Tibial nerve (tissue), 4 donors: ENCODE results near the gene CPNE8. TPM values are rescaled to one million over a fixed set of nuclear protein-coding genes. Genes with fewer than 3 reads are reported as not detected.

Experiments
- DNase-seq, 2 donors: peaks; one replicate each; pipeline ENCODE4 v3.0.0-alpha.2; 2019; ENCODE audit warnings: low spot score in 2 of 2
- H3K27ac ChIP-seq, 4 donors: fragments of 200-600 bp; sonication (generic) in 3 of 4; one replicate each; pipeline ENCODE4 v1.5.1; 2017 to 2019; ENCODE audit warnings: mild to moderate bottlenecking in 1 of 4
- H3K27me3 ChIP-seq, 2 donors: fragments of 200-600 bp; sonication (generic) in 1 of 2; one replicate each; pipeline versions ENCODE4 v1.5.1 to v1.6.0; 2017 to 2019
- H3K36me3 ChIP-seq, 3 donors: fragments of 200-600 bp; sonication (generic); one replicate each; pipeline ENCODE4 v1.5.1; 2018 to 2019
- H3K4me1 ChIP-seq, 4 donors: fragments of 200-600 bp; sonication (generic) in 3 of 4; one replicate each; pipeline ENCODE4 v1.5.1; 2017 to 2019
- H3K4me3 ChIP-seq, 4 donors: fragments of 200-600 bp; sonication (generic) in 3 of 4; one replicate each; pipeline ENCODE4 v1.5.1; 2017 to 2019; ENCODE audit warnings: mild to moderate bottlenecking in 1 of 4, moderate library complexity in 1 of 4
- H3K9me3 ChIP-seq, 4 donors: fragments of 200-600 bp; sonication (generic) in 3 of 4; one replicate each; pipeline ENCODE4 v1.5.1; 2017 to 2019
- EP300 ChIP-seq, 2 donors: sonication (generic); formaldehyde crosslinking; IDR thresholded peaks; one replicate each; pipeline ENCODE4 v1.6.1; 2017; ENCODE audit warnings: antibody characterized with exemption in 2 of 2, mild to moderate bottlenecking in 1 of 2
- POLR2A ChIP-seq, 2 donors: fragments of 450-650 bp; IDR thresholded peaks; one replicate each; pipeline ENCODE4 v1.6.1; 2017; ENCODE audit warnings: antibody characterized with exemption in 2 of 2, mild to moderate bottlenecking in 2 of 2, moderate library complexity in 2 of 2
- WGBS, 2 donors: methylation state at CpG; one replicate each; pipeline ENCODE4 v1.1.5; 2018; 5-methylcytosine and 5-hydroxymethylcytosine counted together
- total RNA-seq, 4 donors: library from RNA; depleted of rRNA; stranded (reverse); fragments of >200 nt; gene quantifications; one replicate each; pipeline ENCODE4 v1.1.0, GENCODE V29; 2016
- TF ChIP-seq, protein P1 (sequence below), 5 experiments: fragments of 200-600 bp in 3 of 5; fragments of 450-650 bp in 2 of 5; sonication (generic) in 3 of 5; IDR thresholded peaks; one replicate each; pipeline ENCODE4 v1.5.1; 2016 to 2019; ENCODE audit warnings: antibody characterized with exemption in 5 of 5, mild to moderate bottlenecking in 3 of 5, moderate library complexity in 2 of 5

CPNE8 gene
- total RNA-seq, 4 donors from 2014 or later, result 16.5 to 20.7 (median 20.4) TPM

DNA sequence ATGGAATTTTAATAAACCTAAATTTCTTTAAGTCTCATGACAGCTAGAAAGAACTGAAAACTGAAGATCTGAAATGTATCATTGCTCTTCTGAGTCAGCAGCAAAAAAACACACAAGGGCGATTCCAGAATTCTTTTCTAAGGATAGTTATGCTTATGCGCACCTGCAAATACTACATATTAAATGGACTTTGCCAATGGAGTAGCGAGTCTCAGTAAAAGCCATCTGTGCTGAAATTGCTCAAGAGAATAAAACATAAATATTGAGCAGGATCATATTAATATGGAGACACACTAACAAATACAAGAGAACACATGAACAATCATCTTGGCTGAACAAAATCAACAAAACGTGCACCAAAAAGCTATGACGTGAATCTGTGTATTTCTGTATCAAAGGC is 73.7 kb downstream of the CPNE8 start:
- DNase-seq, result no peak
- Histone ChIP-seq H3K27me3 (no peaks in the 10 kb centered on the region), H3K4me3 (no peak overlapping the region), H3K27ac (no peak overlapping the region), H3K36me3 (peaks cover 0 to 7% (median 0%) of the 10 kb centered on the region in 3 donors), H3K9me3 (no peaks in the 10 kb centered on the region), H3K4me1 (no peaks in the 10 kb centered on the region)
- TF ChIP-seq, protein P1, sequence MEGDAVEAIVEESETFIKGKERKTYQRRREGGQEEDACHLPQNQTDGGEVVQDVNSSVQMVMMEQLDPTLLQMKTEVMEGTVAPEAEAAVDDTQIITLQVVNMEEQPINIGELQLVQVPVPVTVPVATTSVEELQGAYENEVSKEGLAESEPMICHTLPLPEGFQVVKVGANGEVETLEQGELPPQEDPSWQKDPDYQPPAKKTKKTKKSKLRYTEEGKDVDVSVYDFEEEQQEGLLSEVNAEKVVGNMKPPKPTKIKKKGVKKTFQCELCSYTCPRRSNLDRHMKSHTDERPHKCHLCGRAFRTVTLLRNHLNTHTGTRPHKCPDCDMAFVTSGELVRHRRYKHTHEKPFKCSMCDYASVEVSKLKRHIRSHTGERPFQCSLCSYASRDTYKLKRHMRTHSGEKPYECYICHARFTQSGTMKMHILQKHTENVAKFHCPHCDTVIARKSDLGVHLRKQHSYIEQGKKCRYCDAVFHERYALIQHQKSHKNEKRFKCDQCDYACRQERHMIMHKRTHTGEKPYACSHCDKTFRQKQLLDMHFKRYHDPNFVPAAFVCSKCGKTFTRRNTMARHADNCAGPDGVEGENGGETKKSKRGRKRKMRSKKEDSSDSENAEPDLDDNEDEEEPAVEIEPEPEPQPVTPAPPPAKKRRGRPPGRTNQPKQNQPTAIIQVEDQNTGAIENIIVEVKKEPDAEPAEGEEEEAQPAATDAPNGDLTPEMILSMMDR (IDR thresholded peaks at IDR 0.05), result no peak
- TF ChIP-seq POLR2A (IDR thresholded peaks at IDR 0.05), result no peak
- TF ChIP-seq EP300 (IDR thresholded peaks at IDR 0.05), result no peak
- 81 to 83% methylated on average over 5 of the region's 5 CpGs for WGBS, 2 donors

DNA sequence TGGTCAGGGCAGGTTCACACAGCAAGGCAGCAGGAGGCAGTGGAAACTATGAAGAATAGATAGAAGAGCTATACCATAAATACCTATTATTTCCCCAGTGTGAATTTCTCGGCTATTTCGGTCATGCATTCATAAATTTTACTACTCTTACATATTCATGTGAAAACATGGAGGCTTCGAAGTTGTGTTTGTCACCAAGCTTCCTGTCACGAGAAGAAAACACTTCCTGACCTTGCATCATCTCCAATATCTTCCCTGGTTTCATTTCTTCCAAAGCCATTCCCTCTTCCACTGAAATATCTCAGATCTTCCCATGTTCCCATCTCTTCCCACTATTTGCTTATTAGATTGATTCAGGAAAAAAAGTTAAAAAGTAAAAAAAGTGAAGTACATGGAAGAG is 80.4 kb downstream of the CPNE8 start:
- Histone ChIP-seq H3K36me3 (peaks cover 0 to 7% (median 0%) of the 10 kb centered on the region in 3 donors), H3K4me1 (no peaks in the 10 kb centered on the region), H3K9me3 (no peaks in the 10 kb centered on the region), H3K27ac (no peak overlapping the region), H3K4me3 (no peak overlapping the region), H3K27me3 (no peaks in the 10 kb centered on the region)
- WGBS, 2 donors, result 87 to 90% methylated on average over 4 of the region's 4 CpGs
- DNase-seq, result no peak
- TF ChIP-seq, protein P1 (IDR thresholded peaks at IDR 0.05), result no peak
- no peak for TF ChIP-seq POLR2A (IDR thresholded peaks at IDR 0.05)
- TF ChIP-seq EP300 (IDR thresholded peaks at IDR 0.05), result no peak

DNA sequence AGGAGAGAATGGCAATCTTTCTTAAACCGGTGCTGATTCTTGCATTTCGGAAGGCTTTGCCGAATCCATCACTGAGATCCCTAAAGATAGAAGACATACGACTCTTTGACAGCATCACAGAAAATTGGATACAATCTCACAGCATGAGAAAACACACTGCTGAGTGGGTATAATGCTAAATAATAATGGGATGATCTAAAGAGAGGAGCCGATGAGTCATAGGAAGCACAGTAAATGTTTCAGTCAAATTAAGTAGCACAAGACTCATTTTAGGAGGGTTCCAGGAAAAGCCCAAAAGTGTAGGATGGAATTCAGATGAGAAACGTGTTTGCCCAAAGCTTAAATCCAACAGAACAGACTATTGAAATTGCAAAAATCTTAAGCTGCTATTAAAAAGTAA is 81.7 kb downstream of the CPNE8 start:
- no peak for DNase-seq
- TF ChIP-seq, protein P1 (IDR thresholded peaks at IDR 0.05), result no peak
- TF ChIP-seq EP300 (IDR thresholded peaks at IDR 0.05) (no peak), POLR2A (IDR thresholded peaks at IDR 0.05) (no peak)
- WGBS, 2 donors, result 72 to 83% methylated on average over 6 of the region's 6 CpGs
- H3K27me3 ChIP-seq, result no peaks in the 10 kb centered on the region
- no peak overlapping the region for H3K4me3 ChIP-seq
- H3K4me1 ChIP-seq, result no peaks in the 10 kb centered on the region
- H3K36me3 ChIP-seq, result peaks cover 0 to 7% (median 0%) of the 10 kb centered on the region in 3 donors
- no peaks in the 10 kb centered on the region for H3K9me3 ChIP-seq
- H3K27ac ChIP-seq, result no peak overlapping the region

DNA sequence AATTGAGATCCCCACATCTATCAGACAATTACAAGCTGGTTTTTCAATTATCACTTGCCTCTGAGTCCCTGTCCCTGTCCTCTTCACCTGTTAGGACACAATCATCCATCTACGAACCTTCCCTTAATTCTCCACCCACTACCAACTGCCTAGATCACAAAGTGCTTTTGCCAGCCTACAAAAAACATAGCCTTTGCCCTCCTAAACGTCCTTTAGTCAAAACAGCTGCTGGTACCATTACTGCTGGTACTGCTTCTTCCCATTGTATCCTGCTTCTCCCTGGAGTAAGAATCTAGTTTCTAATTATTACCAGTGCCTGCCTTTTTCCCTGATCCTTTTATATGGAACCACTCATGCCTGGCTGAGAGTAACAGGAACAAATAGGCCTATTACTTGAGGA is 82.1 kb downstream of the CPNE8 start:
- no peaks in the 10 kb centered on the region for H3K9me3 ChIP-seq
- DNase-seq, result no peak
- TF ChIP-seq, protein P1 (IDR thresholded peaks at IDR 0.05), result no peak
- no peak for TF ChIP-seq EP300 (IDR thresholded peaks at IDR 0.05)
- H3K4me3 ChIP-seq, result no peak overlapping the region
- H3K4me1 ChIP-seq, result no peaks in the 10 kb centered on the region
- H3K36me3 ChIP-seq, result peaks cover 0 to 7% (median 0%) of the 10 kb centered on the region in 3 donors
- H3K27ac ChIP-seq, result no peak overlapping the region
- WGBS, 2 donors, result 60% methylated on average over 2 of the region's 2 CpGs
- no peaks in the 10 kb centered on the region for H3K27me3 ChIP-seq

DNA sequence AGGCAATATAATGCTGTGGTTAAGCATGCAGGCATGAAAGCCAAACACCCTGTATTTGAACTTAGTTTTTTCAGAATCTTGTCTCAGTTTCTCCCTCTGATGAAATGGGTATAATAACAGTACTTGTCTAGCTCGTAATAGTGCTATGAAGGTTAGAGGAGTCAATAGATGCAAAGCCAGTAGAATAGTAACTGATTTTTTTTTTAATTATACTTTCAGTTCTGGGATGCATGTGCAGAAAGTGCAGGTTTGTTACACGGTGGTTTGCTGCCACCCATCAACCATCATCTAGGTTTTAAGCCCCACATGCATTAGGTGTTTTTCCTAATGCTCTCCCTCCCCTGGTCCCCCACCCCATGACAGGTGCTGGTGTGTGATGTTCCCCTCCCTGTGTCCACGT is 87.4 kb downstream of the CPNE8 start:
- Histone ChIP-seq H3K4me3 (no peak overlapping the region), H3K27ac (no peak overlapping the region), H3K4me1 (no peaks in the 10 kb centered on the region), H3K36me3 (peaks cover 0 to 7% (median 0%) of the 10 kb centered on the region in 3 donors), H3K9me3 (no peaks in the 10 kb centered on the region), H3K27me3 (no peaks in the 10 kb centered on the region)
- DNase-seq, result no peak
- WGBS, 2 donors, result 90 to 95% methylated on average over 3 of the region's 3 CpGs
- no peak for TF ChIP-seq POLR2A (IDR thresholded peaks at IDR 0.05)
- no peak for TF ChIP-seq EP300 (IDR thresholded peaks at IDR 0.05)
- TF ChIP-seq, protein P1 (IDR thresholded peaks at IDR 0.05), result no peak
